Progenitor cell of endocrine pancreas (in vitro differentiated cells): ENCODE measurements around the gene NPPB. TPM values are rescaled to one million over a fixed set of nuclear protein-coding genes. Genes with fewer than 3 reads are reported as not detected.

ENCODE experiments used
- DNase-seq: peaks from one replicate; pipeline ENCODE4 v3.0.0; 2021; ENCODE audit warnings: low spot score; ENCODE audit not compliant: unreplicated experiment
- H3K27ac Mint-ChIP-seq: 2 replicates; pipeline ENCODE4 v1.8.0; 2021; ENCODE audit warnings: mild to moderate bottlenecking, moderate library complexity, mixed read lengths
- H3K27me3 Mint-ChIP-seq: 2 replicates; pipeline ENCODE4 v1.8.0; 2021; ENCODE audit warnings: mixed read lengths
- H3K36me3 Mint-ChIP-seq: 2 replicates; pipeline ENCODE4 v1.8.0; 2022; ENCODE audit warnings: mixed read lengths; ENCODE audit not compliant: insufficient read depth
- H3K4me1 Mint-ChIP-seq: 2 replicates; pipeline ENCODE4 v1.8.0; 2021; ENCODE audit warnings: low read depth, mixed read lengths
- H3K4me3 Mint-ChIP-seq: 2 replicates; pipeline ENCODE4 v1.8.0; 2021; ENCODE audit warnings: low read depth, mild to moderate bottlenecking, moderate library complexity, mixed read lengths
- H3K9me3 Mint-ChIP-seq: 2 replicates; pipeline ENCODE4 v1.8.0; 2021; ENCODE audit warnings: low read depth, mixed read lengths
- CTCF ChIP-seq: fragments of 200-600 bp; sonication (generic); IDR thresholded peaks from one replicate; pipeline ENCODE4 v1.5.0; 2021; ENCODE audit warnings: antibody characterized with exemption, mild to moderate bottlenecking; ENCODE audit not compliant: unreplicated experiment
- total RNA-seq: library from RNA; stranded (reverse); gene quantifications from 2 replicates; pipeline ENCODE4 v1.2.1, GENCODE V29; 2021

The NPPB gene
- total RNA-seq, 1 donor from 2014 or later, result 5.3 TPM

GRCh38 chr1:11833497-11833896 lies 25.2 kb downstream of the NPPB start:
- no peaks in the 10 kb centered on the region for H3K9me3 Mint-ChIP-seq

GRCh38 chr1:11831945-11832725 lies 26.6 kb downstream of the NPPB start:
- TF ChIP-seq CTCF, result no peak
- no peak for DNase-seq
- Mint-ChIP-seq H3K9me3 (no peaks in the 10 kb centered on the region), H3K36me3 (peaks cover 19% of the 10 kb centered on the region), H3K27me3 (no peaks in the 10 kb centered on the region), H3K27ac (no peak overlapping the region), H3K4me3 (no peak overlapping the region), H3K4me1 (no peaks in the 10 kb centered on the region)

More at GRCh38 chr1:11833497-11833896, 25.2 kb downstream of the NPPB start:
- no peaks in the 10 kb centered on the region for H3K27me3 Mint-ChIP-seq
- H3K27ac Mint-ChIP-seq, result no peak overlapping the region
- no peak overlapping the region for H3K4me3 Mint-ChIP-seq
- DNase-seq, result no peak
- H3K4me1 Mint-ChIP-seq, result no peaks in the 10 kb centered on the region
- TF ChIP-seq CTCF, result no peak
- peaks cover 16% of the 10 kb centered on the region for H3K36me3 Mint-ChIP-seq

GRCh38 chr1:11828511-11828910 lies 30.2 kb downstream of the NPPB start:
- H3K9me3 Mint-ChIP-seq, result no peaks in the 10 kb centered on the region
- H3K4me3 Mint-ChIP-seq, result no peak overlapping the region
- DNase-seq, result no peak
- no peaks in the 10 kb centered on the region for H3K4me1 Mint-ChIP-seq
- no peak overlapping the region for H3K27ac Mint-ChIP-seq
- no peaks in the 10 kb centered on the region for H3K27me3 Mint-ChIP-seq
- no peak for TF ChIP-seq CTCF
- peaks cover 20% of the 10 kb centered on the region for H3K36me3 Mint-ChIP-seq

GRCh38 chr1:11826946-11827345 lies 31.8 kb downstream of the NPPB start:
- Mint-ChIP-seq H3K4me3 (no peak overlapping the region), H3K4me1 (no peaks in the 10 kb centered on the region), H3K36me3 (peaks cover 19% of the 10 kb centered on the region), H3K27me3 (no peaks in the 10 kb centered on the region), H3K9me3 (no peaks in the 10 kb centered on the region), H3K27ac (no peak overlapping the region)
- no peak for DNase-seq
- TF ChIP-seq CTCF, result no peak

GRCh38 chr1:11825131-11825530 lies 33.6 kb downstream of the NPPB start:
- Mint-ChIP-seq H3K4me1 (no peaks in the 10 kb centered on the region), H3K9me3 (no peaks in the 10 kb centered on the region), H3K36me3 (peaks cover 19% of the 10 kb centered on the region), H3K27me3 (no peaks in the 10 kb centered on the region), H3K4me3 (no peak overlapping the region), H3K27ac (no peak overlapping the region)
- DNase-seq, result no peak
- TF ChIP-seq CTCF, result no peak
